Uterus (tissue), 4 donors: ENCODE measurements around the gene GNG7. TPM values are rescaled to one million over a fixed set of nuclear protein-coding genes. Genes with fewer than 3 reads are reported as not detected.

Source experiments
- DNase-seq, 2 donors: peaks; one replicate each; pipeline ENCODE4 v3.0.0-alpha.2; 2019 to 2020
- H3K27ac ChIP-seq, 2 donors: fragments of 200-600 bp; sonication (generic); 1 replicate in 1 of 2; 2 replicates in 1 of 2; pipeline ENCODE4 v1.5.1; 2016 to 2018
- H3K27me3 ChIP-seq, 2 donors: fragments of 200-600 bp; sonication (generic); one replicate each; pipeline ENCODE4 v1.5.1; 2018 to 2019; ENCODE audit warnings: control low read depth in 1 of 2
- H3K36me3 ChIP-seq, 2 donors: fragments of 200-600 bp; sonication (generic); one replicate each; pipeline ENCODE4 v1.5.1; 2019; ENCODE audit warnings: control low read depth in 1 of 2
- H3K4me1 ChIP-seq, 2 donors: fragments of 200-600 bp; sonication (generic); one replicate each; pipeline ENCODE4 v1.5.1; 2018 to 2019; ENCODE audit warnings: control low read depth in 1 of 2
- H3K4me3 ChIP-seq, 2 donors: fragments of 200-600 bp; sonication (generic); 1 replicate in 1 of 2; 2 replicates in 1 of 2; pipeline ENCODE4 v1.5.1; 2018 to 2019; ENCODE audit warnings: mild to moderate bottlenecking in 1 of 2
- H3K9me3 ChIP-seq, 2 donors: fragments of 200-600 bp; sonication (generic); one replicate each; pipeline ENCODE4 v1.5.1; 2019; ENCODE audit warnings: control low read depth in 1 of 2
- CTCF ChIP-seq, 4 experiments: fragments of 200-600 bp in 2 of 4; fragments of 450-650 bp in 2 of 4; sonication (generic) in 2 of 4; IDR thresholded peaks; one replicate each; pipeline ENCODE4 v1.5.1; 2016 to 2019; ENCODE audit warnings: antibody characterized with exemption in 4 of 4, mild to moderate bottlenecking in 2 of 4, moderate library complexity in 1 of 4
- POLR2A ChIP-seq, 2 donors: fragments of 450-650 bp; IDR thresholded peaks; one replicate each; pipeline ENCODE4 v1.6.1; 2016; ENCODE audit warnings: antibody characterized with exemption in 2 of 2, mild to moderate bottlenecking in 1 of 2, moderate library complexity in 1 of 2
- intact Hi-C: fragments of 100-400 bp; cut with DNase I; formaldehyde crosslinking; loops from one replicate; pipeline ENCODE4 v1.15.1; 2023; ENCODE audit warnings: low total_unique reads
- total RNA-seq, 4 donors: library from RNA; depleted of rRNA in 3 of 4; stranded (reverse); fragments of >200 nt in 3 of 4; gene quantifications; one replicate each; pipeline versions ENCODE4 v1.1.0 to v1.2.4, GENCODE V29; 2014 to 2023
- donor health status: DM: yes; HTN: yes; CAD: no.

Gene GNG7
- total RNA-seq, 4 donors from 2014 or later = 0.88 to 11.1 (median 3.2) TPM

DNA sequence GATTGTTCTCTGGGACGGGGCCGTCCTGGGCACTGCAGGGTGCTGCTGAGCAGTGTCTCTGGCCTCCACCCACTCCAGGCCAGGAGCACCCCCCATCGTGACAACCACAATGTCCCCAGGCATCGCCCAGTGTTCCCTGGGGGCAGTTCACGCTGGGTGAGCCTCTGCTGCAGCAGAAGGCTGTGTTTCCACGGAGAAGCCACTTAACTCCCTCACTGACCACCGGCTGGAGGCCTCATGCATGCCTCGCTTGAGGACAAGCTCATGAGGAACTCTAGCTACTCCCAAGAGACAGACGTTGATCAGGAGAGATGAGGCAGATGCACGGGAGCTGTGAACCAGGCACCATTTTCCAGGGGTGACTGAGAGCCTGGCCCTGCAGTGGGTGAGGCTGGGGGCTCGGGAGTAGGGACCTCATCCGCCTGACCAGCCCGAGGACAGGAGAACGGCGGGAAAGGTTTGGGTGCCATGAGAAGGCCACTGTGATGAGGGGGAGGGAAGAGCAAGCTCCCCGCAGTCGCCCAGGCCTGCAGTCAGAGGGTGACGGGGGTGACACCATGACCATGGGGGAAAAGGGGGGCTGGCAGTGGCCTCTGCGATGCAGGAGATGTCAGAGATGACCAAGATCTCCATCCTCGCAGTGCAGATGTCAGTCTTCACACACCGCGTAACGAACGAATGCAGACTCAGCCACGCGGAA is 32.2 kb upstream of the GNG7 start:
- Histone ChIP-seq H3K9me3 (no peaks in the 10 kb centered on the region), H3K4me1 (peaks cover 0 to 4% of the 10 kb centered on the region in 2 donors), H3K4me3 (no peak overlapping the region), H3K27ac (no peak overlapping the region), H3K36me3 (no peaks in the 10 kb centered on the region), H3K27me3 (no peaks in the 10 kb centered on the region)
- no peak for DNase-seq
- intact Hi-C loops = no loop called here
- TF ChIP-seq POLR2A (IDR thresholded peaks at IDR 0.05) = no peak
- TF ChIP-seq CTCF (IDR thresholded peaks at IDR 0.05) = no peak

DNA sequence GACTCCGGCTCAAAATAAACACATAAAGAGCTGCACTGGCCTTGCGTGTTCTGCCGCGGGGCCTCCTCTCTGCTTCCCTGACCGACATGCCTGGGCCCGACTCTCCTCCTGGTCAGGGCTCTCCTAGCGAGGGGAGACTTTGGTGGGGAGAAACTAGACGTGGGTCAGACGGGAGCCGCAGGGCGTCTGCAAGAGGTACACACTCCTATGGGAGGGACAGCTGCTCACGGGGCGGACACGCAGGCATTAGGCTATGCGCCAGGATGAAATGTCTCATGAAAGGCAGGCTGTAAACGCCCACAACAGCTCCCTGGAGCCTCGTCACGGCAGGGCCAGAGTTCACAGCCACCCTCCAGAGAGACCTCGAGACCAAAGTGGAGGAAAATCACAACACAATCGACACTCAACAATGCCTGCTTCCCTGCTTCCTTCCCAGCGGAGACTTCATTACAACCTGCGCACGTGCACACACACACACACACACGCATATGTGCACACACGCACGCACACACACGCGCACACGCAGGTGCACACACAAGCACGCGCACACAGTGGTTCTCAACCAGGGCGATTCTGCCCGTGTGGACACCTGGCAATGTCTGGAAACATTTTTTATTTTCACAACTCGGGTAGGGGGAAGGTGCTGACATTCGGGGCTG is 31.6 kb upstream of the GNG7 start:
- no peak for DNase-seq
- H3K27me3 ChIP-seq = no peaks in the 10 kb centered on the region
- H3K4me1 ChIP-seq = peaks cover 0 to 4% of the 10 kb centered on the region in 2 donors
- TF ChIP-seq CTCF (IDR thresholded peaks at IDR 0.05) = no peak
- no peak for TF ChIP-seq POLR2A (IDR thresholded peaks at IDR 0.05)
- H3K36me3 ChIP-seq = no peaks in the 10 kb centered on the region
- intact Hi-C loops = no loop called here
- no peak overlapping the region for H3K4me3 ChIP-seq
- no peak overlapping the region for H3K27ac ChIP-seq
- no peaks in the 10 kb centered on the region for H3K9me3 ChIP-seq

GRCh38 chr19:2732883-2733282 is 30.4 kb upstream of the GNG7 start:
- Histone ChIP-seq H3K36me3 (no peaks in the 10 kb centered on the region), H3K9me3 (no peaks in the 10 kb centered on the region), H3K4me1 (peaks cover 0 to 4% of the 10 kb centered on the region in 2 donors), H3K27me3 (no peaks in the 10 kb centered on the region), H3K27ac (no peak overlapping the region), H3K4me3 (no peak overlapping the region)
- intact Hi-C loops = no loop called here
- no peak for TF ChIP-seq CTCF (IDR thresholded peaks at IDR 0.05)
- no peak for TF ChIP-seq POLR2A (IDR thresholded peaks at IDR 0.05)
- DNase-seq = no peak

DNA sequence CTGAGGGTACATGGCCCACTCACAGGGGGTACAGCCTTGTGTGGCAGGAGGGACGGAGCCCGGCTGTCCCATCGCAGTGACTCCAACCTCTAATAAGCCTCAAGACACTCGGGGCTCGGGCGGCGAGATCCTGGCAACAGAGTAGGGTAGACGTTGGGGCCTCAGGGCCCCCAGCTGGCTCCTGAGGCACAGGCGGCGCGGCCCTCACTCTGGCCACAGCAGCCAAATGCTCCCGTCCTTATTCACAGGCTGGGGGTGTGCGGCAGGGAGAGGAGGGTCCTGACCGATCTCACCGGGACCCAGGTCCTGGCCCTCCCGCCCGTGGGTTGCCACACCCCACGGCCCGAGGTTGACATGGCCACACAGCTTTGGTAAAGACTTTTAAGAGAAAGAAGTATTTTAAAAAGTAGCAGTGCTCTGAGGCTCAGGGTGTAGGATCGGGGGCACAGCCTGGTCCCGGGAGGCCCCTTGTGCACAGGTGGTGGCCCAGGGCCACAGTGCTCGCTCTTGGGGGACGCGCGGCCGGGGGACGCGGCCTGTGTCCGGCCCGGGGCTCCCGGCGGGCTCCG is 29.7 kb upstream of the GNG7 start:
- no peak for DNase-seq
- Histone ChIP-seq H3K27ac (no peak overlapping the region), H3K4me3 (no peak overlapping the region), H3K27me3 (no peaks in the 10 kb centered on the region), H3K36me3 (no peaks in the 10 kb centered on the region), H3K9me3 (no peaks in the 10 kb centered on the region), H3K4me1 (no peaks in the 10 kb centered on the region)
- no peak for TF ChIP-seq CTCF (IDR thresholded peaks at IDR 0.05)
- no peak for TF ChIP-seq POLR2A (IDR thresholded peaks at IDR 0.05)
- intact Hi-C loops = no loop called here
